ENCODE measurements around the gene CCDC6. TPM values are rescaled to one million over a fixed set of nuclear protein-coding genes. Genes with fewer than 3 reads are reported as not detected.
A peak's percentile ranks its signal among the peaks of the same experiment; 100 is the strongest.
"Not testable (repeated sequence)": the region's sequence is repeated elsewhere in the genome, so short reads cannot be mapped to it uniquely, and the experiment has no call there.

The CCDC6 gene
- total RNA-seq, 1 donor from 2014 or later = 32.3 TPM

- no peak for DNase-seq
Observed at GRCh38 chr10:59905731-59906416, 482 bp downstream of the CCDC6 start.

- DNase-seq = no peak
Observed at GRCh38 chr10:59905066-59905730, 1.2 kb downstream of the CCDC6 start.

GRCh38 chr10:59904426-59905065 lies 1.8 kb downstream of the CCDC6 start:
- DNase-seq = no peak

- no peak for DNase-seq
Observed at GRCh38 chr10:59903871-59904270, 2.5 kb downstream of the CCDC6 start.

- no peak for DNase-seq
Observed at GRCh38 chr10:59902016-59902415, 4.3 kb downstream of the CCDC6 start.

- DNase-seq = no peak
Observed at GRCh38 chr10:59901470-59901869, 4.9 kb downstream of the CCDC6 start.

- no peak for DNase-seq
Observed at GRCh38 chr10:59900048-59900727, 6.2 kb downstream of the CCDC6 start.

- no peak for DNase-seq
Observed at GRCh38 chr10:59898125-59898835, 8.1 kb downstream of the CCDC6 start.

- DNase-seq = no peak
Observed at GRCh38 chr10:59896191-59896590, 10.2 kb downstream of the CCDC6 start.

- no peak for DNase-seq
Observed at GRCh38 chr10:59895629-59896116, 10.7 kb downstream of the CCDC6 start.

GRCh38 chr10:59894114-59894513 lies 12.2 kb downstream of the CCDC6 start:
- peak; percentile 78 for DNase-seq

- no peak for DNase-seq
Observed at GRCh38 chr10:59892697-59893096, 13.7 kb downstream of the CCDC6 start.

GRCh38 chr10:59891936-59892335 lies 14.4 kb downstream of the CCDC6 start:
- DNase-seq = no peak

- no peak for DNase-seq
Observed at GRCh38 chr10:59891349-59891748, 15.0 kb downstream of the CCDC6 start.

- no peak for DNase-seq
Observed at GRCh38 chr10:59888781-59889435, 17.4 kb downstream of the CCDC6 start.

- DNase-seq = no peak
Observed at GRCh38 chr10:59887972-59888640, 18.2 kb downstream of the CCDC6 start.

GRCh38 chr10:59887006-59887405 lies 19.4 kb downstream of the CCDC6 start:
- DNase-seq = no peak

GRCh38 chr10:59885430-59886134 lies 20.8 kb downstream of the CCDC6 start:
- DNase-seq = no peak

- DNase-seq = not testable (repeated sequence)
Observed at GRCh38 chr10:59884893-59885292, 21.5 kb downstream of the CCDC6 start.

- no peak for DNase-seq
Observed at GRCh38 chr10:59881640-59882039, 24.7 kb downstream of the CCDC6 start.

Data from occipital lobe (tissue), 2 donors.